Measurements from ENCODE around the gene AKT1.

The AKT1 gene

DNA sequence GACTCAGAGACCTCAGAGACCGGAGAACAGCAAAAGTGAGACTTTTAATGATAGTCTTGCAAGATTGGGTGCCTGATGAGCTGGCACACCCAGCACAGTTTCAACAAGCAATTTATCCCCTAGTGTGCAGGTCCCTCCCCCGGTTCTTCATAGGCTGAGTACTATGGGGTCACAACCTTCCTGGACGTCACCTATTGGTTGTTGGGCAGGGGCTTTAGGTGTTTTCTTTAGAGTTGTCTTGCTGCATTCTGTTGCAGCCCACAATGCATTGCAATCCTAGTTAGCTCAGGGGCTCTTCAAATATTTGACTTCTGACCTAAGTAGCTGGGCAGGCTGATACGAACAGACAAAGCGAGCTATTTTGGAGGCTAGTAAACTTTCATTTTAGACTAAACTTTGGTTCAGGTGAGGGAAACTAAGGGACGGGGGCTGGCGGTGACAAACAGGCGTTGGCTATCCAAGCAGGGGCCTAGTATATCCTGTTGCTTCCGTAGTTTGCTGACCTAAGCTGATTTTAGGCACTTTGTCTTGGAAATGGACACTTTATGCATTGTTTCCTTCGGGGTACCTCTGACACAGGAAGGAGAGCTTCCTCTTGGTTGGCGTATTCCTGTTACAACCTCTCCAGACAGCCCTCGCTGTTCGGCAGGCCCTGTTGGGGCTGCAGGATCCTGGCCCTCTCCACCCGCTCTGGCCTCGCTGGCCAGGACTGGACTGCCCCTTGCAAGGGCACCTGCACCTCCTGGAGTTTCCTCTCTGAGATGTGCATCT is 28.5 kb downstream of the AKT1 start:
- Histone ChIP-seq H3K27ac (ENCODE audit: low read depth, low read length) (no peak overlapping the region), H3K9ac (ENCODE audit: low read depth, low read length) (no peak overlapping the region), H3K4me1 (ENCODE audit: insufficient read depth, low read length) (peaks cover 5% of the 10 kb centered on the region; the same call in 1 of the 2 replicates), H3K9me3 (ENCODE audit: insufficient read depth, low read depth, low read length) (0 out of 2 replicates have a peak, but pooled peaks cover 3% of the 10 kb centered on the region), H3K27me3 (ENCODE audit: insufficient read depth, low read length) (no peaks in the 10 kb centered on the region), H3K36me3 (ENCODE audit: insufficient read depth, low read length) (peaks cover 20% of the 10 kb centered on the region), H3K4me3 (ENCODE audit: low read length) (peak overlapping the region; percentile 31)
- 94% methylated on average over 14 of the region's 15 CpGs for WGBS

DNA sequence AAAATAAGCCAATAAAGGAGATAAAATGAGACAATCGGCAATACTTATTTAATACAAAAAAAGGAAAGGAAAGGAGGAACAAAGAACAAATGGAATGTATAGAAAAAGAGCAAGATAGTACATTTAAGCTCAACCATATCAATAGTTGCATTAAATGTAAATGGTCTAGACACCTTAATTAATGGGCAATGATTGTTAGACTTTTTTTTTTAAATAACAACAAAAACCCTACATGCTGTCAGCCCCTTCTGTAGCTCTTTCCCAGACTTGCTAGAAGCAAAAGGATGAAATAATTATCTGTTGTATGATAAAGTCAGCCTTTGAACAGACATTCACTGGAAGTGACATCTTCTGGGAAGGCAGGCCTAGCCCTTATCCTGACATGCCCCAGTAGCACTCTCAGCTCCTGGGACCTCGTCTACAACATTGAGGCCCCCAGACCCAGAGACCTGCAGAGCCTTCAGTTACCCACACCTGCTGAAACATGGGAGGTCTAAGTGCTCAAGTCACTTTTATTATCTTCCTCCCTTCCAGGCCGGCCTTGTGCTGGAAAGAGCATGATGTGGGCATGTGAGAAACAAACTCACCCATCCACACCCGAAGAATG is 29.2 kb downstream of the AKT1 start:
- 96% methylated on average over 2 of the region's 4 CpGs for WGBS
- H3K9me3 ChIP-seq (ENCODE audit: insufficient read depth, low read depth, low read length): 0 out of 2 replicates have a peak, but pooled peaks cover 3% of the 10 kb centered on the region
- H3K9ac ChIP-seq (ENCODE audit: low read depth, low read length): no peak overlapping the region
- no peaks in the 10 kb centered on the region for H3K27me3 ChIP-seq (ENCODE audit: insufficient read depth, low read length)
- peaks cover 18% of the 10 kb centered on the region for H3K36me3 ChIP-seq (ENCODE audit: insufficient read depth, low read length)
- peaks cover 5% of the 10 kb centered on the region; the same call in 1 of the 2 replicates for H3K4me1 ChIP-seq (ENCODE audit: insufficient read depth, low read length)
- H3K4me3 ChIP-seq (ENCODE audit: low read length): peak overlapping the region; percentile 31
- H3K27ac ChIP-seq (ENCODE audit: low read depth, low read length): no peak overlapping the region; the same call in 1 of the 2 replicates

DNA sequence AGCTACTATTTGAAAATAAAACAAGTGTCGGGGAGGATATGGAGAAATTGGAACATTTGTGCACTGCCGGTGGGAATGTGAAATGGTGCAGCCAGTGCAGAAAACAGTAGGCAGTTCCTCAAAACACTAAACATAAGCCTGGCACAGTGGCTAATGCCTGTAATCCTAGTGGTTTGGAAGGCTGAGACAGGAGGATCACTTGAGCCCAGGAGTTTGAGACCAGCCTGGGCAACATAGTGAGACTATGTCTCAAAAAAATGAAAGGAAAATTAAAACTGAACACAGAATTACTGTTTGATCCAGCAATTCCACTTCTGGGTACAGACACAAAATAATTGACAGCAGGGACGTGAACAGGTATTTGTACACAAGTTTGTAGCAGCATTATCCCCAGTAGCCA is 30.0 kb downstream of the AKT1 start:
- H3K4me1 ChIP-seq (ENCODE audit: insufficient read depth, low read length): peaks cover 5% of the 10 kb centered on the region; the same call in 1 of the 2 replicates
- H3K4me3 ChIP-seq (ENCODE audit: low read length): no peak overlapping the region
- H3K27me3 ChIP-seq (ENCODE audit: insufficient read depth, low read length): no peaks in the 10 kb centered on the region
- H3K9me3 ChIP-seq (ENCODE audit: insufficient read depth, low read depth, low read length): no peaks in the 10 kb centered on the region
- H3K36me3 ChIP-seq (ENCODE audit: insufficient read depth, low read length): peaks cover 12% of the 10 kb centered on the region
- H3K27ac ChIP-seq (ENCODE audit: low read depth, low read length): no peak overlapping the region
- 96% methylated on average over 3 of the region's 3 CpGs for WGBS
- no peak overlapping the region for H3K9ac ChIP-seq (ENCODE audit: low read depth, low read length)

DNA sequence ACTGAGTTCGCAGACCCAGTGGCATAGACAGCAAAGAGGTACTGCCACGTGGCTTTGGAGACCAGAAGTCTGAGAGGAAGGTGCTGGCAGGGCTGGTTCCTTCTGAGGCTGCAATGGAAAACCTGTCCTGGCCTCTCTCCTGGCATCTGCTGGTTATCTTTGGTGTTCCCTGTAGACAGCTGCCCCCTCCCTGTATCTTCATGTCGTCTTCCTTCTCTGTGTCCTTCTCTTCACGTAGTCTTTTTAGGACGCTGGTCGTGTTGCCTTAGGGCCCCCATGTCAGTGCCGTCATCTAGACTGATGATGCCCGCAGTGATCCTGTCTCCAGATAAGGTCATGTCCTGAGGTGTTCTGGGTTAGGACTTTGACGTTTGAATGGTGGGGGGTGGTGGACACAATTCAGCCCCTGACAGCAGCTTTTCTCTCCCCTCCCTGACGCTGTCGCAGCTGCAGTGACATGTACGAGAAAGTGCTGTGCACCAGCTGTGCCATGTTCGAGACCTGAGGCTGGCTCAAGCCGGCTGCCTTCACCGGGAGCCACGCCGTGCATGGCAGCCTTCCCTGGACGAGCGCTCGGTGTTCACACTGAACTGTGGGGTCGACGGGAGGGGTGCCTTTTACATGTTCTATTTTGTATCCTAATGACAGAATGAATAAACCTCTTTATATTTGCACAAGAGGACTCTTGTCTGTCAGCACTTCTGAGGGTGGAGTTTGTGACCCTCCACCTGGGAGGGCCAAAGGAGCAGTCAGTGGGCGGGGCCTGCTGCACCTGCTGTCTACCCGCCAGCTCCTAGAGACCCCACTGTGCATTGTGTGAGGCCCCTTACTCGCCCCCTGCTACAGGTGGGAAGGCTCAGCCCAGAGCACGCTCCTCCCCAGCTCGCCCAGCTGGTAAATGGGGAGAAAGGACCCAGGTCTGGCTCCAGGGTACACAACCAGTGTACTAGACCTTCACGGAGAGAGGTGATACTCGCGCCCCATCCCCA is 36.3 kb downstream of the AKT1 start:
- 95% methylated on average over 28 of the region's 30 CpGs for WGBS
- no peak overlapping the region for H3K4me3 ChIP-seq (ENCODE audit: low read length)
- H3K4me1 ChIP-seq (ENCODE audit: insufficient read depth, low read length): peaks cover under 1% of the 10 kb centered on the region; the same call in 1 of the 2 replicates
- no peaks in the 10 kb centered on the region for H3K9me3 ChIP-seq (ENCODE audit: insufficient read depth, low read depth, low read length)
- no peak overlapping the region for H3K27ac ChIP-seq (ENCODE audit: low read depth, low read length)
- no peaks in the 10 kb centered on the region for H3K27me3 ChIP-seq (ENCODE audit: insufficient read depth, low read length)
- H3K36me3 ChIP-seq (ENCODE audit: insufficient read depth, low read length): peaks cover 52% of the 10 kb centered on the region
- no peak overlapping the region for H3K9ac ChIP-seq (ENCODE audit: low read depth, low read length)

DNA sequence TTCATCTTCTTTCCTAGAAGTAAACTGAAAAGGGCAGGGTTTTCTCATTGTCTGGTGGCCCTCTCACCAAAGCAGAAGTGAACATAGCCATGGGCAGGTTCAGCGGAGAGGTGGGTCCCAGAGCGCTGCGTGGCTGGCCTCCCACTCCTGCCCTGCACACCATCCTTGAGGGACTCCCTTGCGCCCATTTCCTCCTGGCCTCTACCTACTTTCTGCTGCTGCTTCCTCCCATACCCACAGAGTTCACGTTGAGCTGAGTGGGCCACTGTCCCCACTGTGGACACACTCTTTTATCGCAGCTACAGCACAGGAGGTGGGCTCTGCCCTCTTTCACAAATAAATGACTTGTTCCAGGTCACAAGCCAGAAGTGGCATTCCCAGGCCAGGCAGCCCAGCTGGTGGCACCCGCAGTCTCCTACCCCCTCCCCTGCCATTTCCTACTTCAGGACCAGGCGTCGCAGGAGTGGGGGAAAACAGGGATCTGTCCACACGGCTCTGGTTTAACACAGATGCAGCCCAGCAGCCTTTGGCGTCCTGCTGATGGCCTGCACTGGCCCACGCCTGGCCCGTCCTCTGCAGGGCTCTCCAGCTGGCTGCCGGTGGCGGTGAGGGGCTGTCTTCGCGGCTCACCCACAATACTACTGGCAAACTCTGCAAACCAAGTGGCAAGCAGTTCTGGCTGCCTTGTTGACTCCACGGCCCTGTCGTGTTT is 37.7 kb downstream of the AKT1 start:
- Histone ChIP-seq H3K36me3 (ENCODE audit: insufficient read depth, low read length) (peaks cover 52% of the 10 kb centered on the region), H3K9me3 (ENCODE audit: insufficient read depth, low read depth, low read length) (no peaks in the 10 kb centered on the region), H3K4me3 (ENCODE audit: low read length) (no peak overlapping the region), H3K9ac (ENCODE audit: low read depth, low read length) (no peak overlapping the region), H3K27me3 (ENCODE audit: insufficient read depth, low read length) (no peaks in the 10 kb centered on the region), H3K27ac (ENCODE audit: low read depth, low read length) (no peak overlapping the region), H3K4me1 (ENCODE audit: insufficient read depth, low read length) (peaks cover 5% of the 10 kb centered on the region; the same call in 1 of the 2 replicates)
- 95% methylated on average over 19 of the region's 19 CpGs for WGBS

DNA sequence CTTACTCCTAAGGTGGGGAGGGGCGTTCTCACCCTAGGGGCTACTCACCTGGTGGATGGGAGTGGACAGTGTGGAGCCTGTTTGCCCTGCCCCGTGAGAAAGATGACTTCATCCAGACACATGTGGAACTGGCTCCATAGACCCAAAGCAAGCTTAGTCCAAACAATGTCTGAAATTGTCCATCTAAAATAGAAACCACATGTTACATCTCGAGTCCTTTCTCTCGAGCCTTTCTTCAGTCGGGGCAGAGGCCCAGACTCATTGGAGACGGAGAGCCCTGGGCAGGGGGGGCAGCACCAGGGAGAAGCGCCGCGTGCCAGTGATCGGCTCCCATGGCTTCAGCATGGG is 38.3 kb downstream of the AKT1 start:
- Histone ChIP-seq H3K36me3 (ENCODE audit: insufficient read depth, low read length) (peaks cover 50% of the 10 kb centered on the region), H3K27ac (ENCODE audit: low read depth, low read length) (no peak overlapping the region), H3K9me3 (ENCODE audit: insufficient read depth, low read depth, low read length) (peaks cover under 1% of the 10 kb centered on the region; the same call in 1 of the 2 replicates), H3K4me3 (ENCODE audit: low read length) (no peak overlapping the region), H3K27me3 (ENCODE audit: insufficient read depth, low read length) (no peaks in the 10 kb centered on the region), H3K9ac (ENCODE audit: low read depth, low read length) (no peak overlapping the region), H3K4me1 (ENCODE audit: insufficient read depth, low read length) (peaks cover 5% of the 10 kb centered on the region; the same call in 1 of the 2 replicates)
- WGBS: 95% methylated on average over 10 of the region's 10 CpGs

DNA sequence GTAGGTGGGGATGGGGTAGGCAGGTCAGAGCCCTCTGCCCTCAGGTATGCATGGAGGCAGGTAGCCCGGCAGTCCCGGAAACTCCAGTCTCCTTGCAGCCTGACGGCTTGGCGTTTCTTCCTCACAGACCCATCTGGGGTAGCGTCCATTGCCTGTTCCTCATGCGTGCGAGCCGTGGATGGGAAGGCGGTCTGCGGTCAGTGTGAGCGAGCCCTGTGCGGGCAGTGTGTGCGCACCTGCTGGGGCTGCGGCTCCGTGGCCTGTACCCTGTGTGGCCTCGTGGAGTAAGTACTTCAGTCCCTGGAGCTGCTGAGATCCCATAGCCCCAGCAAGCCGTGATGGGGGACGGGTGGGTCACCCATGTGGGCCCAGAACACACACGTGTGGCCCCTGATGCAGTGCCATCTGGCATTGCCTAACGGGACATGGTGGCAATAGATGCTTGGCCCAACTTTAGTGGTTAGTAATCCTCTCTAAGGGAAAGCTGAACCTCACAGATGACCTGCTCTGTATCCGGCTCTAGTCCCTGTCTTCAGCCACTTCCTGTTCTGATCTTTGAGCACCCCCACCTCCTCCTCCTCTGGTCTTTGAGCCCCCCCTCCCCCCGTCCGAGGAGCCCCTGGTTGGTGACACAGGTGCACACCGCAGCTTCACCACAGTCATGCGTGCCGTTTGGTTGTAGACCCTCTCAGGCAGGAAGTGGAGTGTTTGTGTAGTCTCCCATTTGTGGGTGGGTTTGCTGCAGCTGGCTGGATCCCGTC is 38.9 kb downstream of the AKT1 start:
- H3K9ac ChIP-seq (ENCODE audit: low read depth, low read length): no peak overlapping the region
- H3K27me3 ChIP-seq (ENCODE audit: insufficient read depth, low read length): no peaks in the 10 kb centered on the region
- H3K27ac ChIP-seq (ENCODE audit: low read depth, low read length): no peak overlapping the region
- peaks cover 5% of the 10 kb centered on the region; the same call in 1 of the 2 replicates for H3K4me1 ChIP-seq (ENCODE audit: insufficient read depth, low read length)
- H3K9me3 ChIP-seq (ENCODE audit: insufficient read depth, low read depth, low read length): peaks cover 5% of the 10 kb centered on the region
- peaks cover 46% of the 10 kb centered on the region for H3K36me3 ChIP-seq (ENCODE audit: insufficient read depth, low read length)
- WGBS: 90% methylated on average over 27 of the region's 27 CpGs
- no peak overlapping the region for H3K4me3 ChIP-seq (ENCODE audit: low read length)

DNA sequence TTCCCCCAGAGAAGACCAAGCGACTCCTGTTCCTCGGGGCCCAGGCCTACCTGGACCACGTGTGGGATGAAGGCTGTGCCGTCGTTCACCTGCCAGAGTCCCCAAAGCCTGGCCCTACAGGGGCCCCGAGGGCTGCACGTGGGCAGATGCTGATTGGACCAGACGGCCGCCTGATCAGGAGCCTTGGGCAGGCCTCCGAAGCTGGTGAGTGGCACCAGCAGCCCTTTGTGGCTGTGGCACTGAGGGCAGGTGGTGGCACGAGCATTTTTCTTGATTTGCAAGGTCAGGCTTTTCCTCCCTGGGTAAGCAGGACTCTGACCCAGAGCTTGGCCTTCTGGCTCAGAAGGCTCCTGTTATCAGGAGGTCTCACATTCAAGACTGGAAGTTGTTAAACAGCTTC is 39.9 kb downstream of the AKT1 start:
- no peak overlapping the region for H3K27ac ChIP-seq (ENCODE audit: low read depth, low read length)
- WGBS: 92% methylated on average over 11 of the region's 11 CpGs
- no peak overlapping the region for H3K9ac ChIP-seq (ENCODE audit: low read depth, low read length)
- no peaks in the 10 kb centered on the region for H3K27me3 ChIP-seq (ENCODE audit: insufficient read depth, low read length)
- peaks cover 5% of the 10 kb centered on the region; the same call in 1 of the 2 replicates for H3K4me1 ChIP-seq (ENCODE audit: insufficient read depth, low read length)
- H3K9me3 ChIP-seq (ENCODE audit: insufficient read depth, low read depth, low read length): peaks cover 5% of the 10 kb centered on the region
- H3K36me3 ChIP-seq (ENCODE audit: insufficient read depth, low read length): peaks cover 41% of the 10 kb centered on the region
- H3K4me3 ChIP-seq (ENCODE audit: low read length): no peak overlapping the region

DNA sequence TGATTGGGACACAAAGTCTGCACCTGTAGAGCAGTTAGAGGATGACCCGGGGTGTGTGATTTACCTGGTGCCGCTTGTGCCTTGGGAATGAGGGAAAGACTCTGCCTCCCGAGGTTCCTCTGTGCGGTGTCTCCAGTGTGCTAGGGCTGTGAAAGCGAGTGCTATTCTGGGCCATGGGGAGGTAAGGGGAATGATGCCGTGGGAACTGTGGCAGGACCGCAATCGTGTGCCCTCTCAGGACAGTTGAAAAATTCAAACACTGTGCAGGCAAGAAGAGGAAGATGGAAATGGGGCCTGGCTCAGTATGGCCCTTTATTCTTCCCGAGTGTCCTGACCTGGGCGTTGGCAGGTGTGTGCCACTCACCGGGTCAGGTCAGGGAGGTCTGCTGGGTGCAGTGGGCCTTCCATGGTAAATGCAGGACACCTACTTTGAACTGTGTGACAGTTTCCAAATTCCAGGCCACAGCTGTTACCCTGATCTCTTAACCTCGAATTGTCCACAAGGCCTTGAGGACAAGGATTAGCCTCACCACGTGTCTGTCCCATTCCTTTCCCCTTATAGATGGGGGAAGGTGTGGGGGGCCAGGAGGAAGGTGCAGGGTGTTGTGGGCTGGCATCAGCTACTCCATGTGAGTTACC is 41.2 kb downstream of the AKT1 start:
- WGBS: 86% methylated on average over 13 of the region's 13 CpGs
- H3K36me3 ChIP-seq (ENCODE audit: insufficient read depth, low read length): peaks cover 41% of the 10 kb centered on the region
- H3K27me3 ChIP-seq (ENCODE audit: insufficient read depth, low read length): no peaks in the 10 kb centered on the region
- peaks cover 15% of the 10 kb centered on the region for H3K9me3 ChIP-seq (ENCODE audit: insufficient read depth, low read depth, low read length)
- H3K9ac ChIP-seq (ENCODE audit: low read depth, low read length): peak overlapping the region; percentile 97
- peak overlapping the region; percentile 86 for H3K4me3 ChIP-seq (ENCODE audit: low read length)
- peaks cover 5% of the 10 kb centered on the region; the same call in 1 of the 2 replicates for H3K4me1 ChIP-seq (ENCODE audit: insufficient read depth, low read length)
- H3K27ac ChIP-seq (ENCODE audit: low read depth, low read length): no peak overlapping the region
